Sigmoid colon (tissue), 7 donors: ENCODE data around the gene CNOT9. TPM values are rescaled to one million over a fixed set of nuclear protein-coding genes. Genes with fewer than 3 reads are reported as not detected.

ENCODE experiments used
- DNase-seq: peaks from one replicate; pipeline ENCODE4 v3.0.0-alpha.2; 2019
- H3K27ac ChIP-seq, 4 donors: fragments of 200-600 bp; sonication (generic); one replicate each; pipeline ENCODE4 v1.5.1; 2016 to 2019; ENCODE audit warnings: mild to moderate bottlenecking in 1 of 4
- H3K27me3 ChIP-seq, 3 donors: fragments of 200-600 bp; sonication (generic); one replicate each; pipeline ENCODE4 v1.5.1; 2019; ENCODE audit warnings: mild to moderate bottlenecking in 1 of 3
- H3K36me3 ChIP-seq, 4 donors: fragments of 200-600 bp; sonication (generic); one replicate each; pipeline ENCODE4 v1.5.1; 2016 to 2019
- H3K4me1 ChIP-seq, 4 donors: fragments of 200-600 bp; sonication (generic); one replicate each; pipeline ENCODE4 v1.5.1; 2017 to 2019
- H3K4me3 ChIP-seq, 4 donors: fragments of 200-600 bp; sonication (generic); one replicate each; pipeline ENCODE4 v1.5.1; 2017 to 2019; ENCODE audit warnings: mild to moderate bottlenecking in 2 of 4, moderate library complexity in 1 of 4
- H3K9me3 ChIP-seq, 4 donors: fragments of 200-600 bp in 3 of 4; sonication (generic) in 3 of 4; one replicate each; pipeline versions ENCODE4 v1.5.1 to v1.6.1; 2013 to 2019
- CTCF ChIP-seq, 4 experiments: fragments of 450-650 bp in 3 of 4; fragments of 200-600 bp in 1 of 4; IDR thresholded peaks; one replicate each; pipeline ENCODE4 v1.5.1; 2016 to 2019; ENCODE audit warnings: antibody characterized with exemption in 4 of 4, mild to moderate bottlenecking in 3 of 4, moderate library complexity in 2 of 4
- EP300 ChIP-seq, 4 donors: sonication (generic); formaldehyde crosslinking; IDR thresholded peaks; one replicate each; pipeline ENCODE4 v1.6.1; 2017; ENCODE audit warnings: antibody characterized with exemption in 4 of 4
- POLR2A ChIP-seq, 2 donors: fragments of 450-650 bp; IDR thresholded peaks; one replicate each; pipeline ENCODE4 v1.6.1; 2016; ENCODE audit warnings: antibody characterized with exemption in 2 of 2, mild to moderate bottlenecking in 2 of 2, moderate library complexity in 2 of 2
- POLR2AphosphoS5 ChIP-seq, 4 donors: sonication (generic); formaldehyde crosslinking; IDR thresholded peaks; one replicate each; pipeline ENCODE4 v1.6.1; 2017; ENCODE audit warnings: antibody characterized with exemption in 4 of 4
- WGBS, 2 donors: extraction: QIAGEN DNeasy Blood & Tissue Kit; methylation state at CpG; one replicate each; pipeline ENCODE4 v1.1.7; 2013; 5-methylcytosine and 5-hydroxymethylcytosine counted together
- intact Hi-C: fragments of 100-400 bp; cut with DNase I; formaldehyde crosslinking; loops from one replicate; pipeline ENCODE4 v1.15.1; 2023
- polyA plus RNA-seq, 3 donors: library from polyadenylated mRNA; stranded (reverse); fragments of 200-250 nt; gene quantifications; one replicate each; pipeline ENCODE4 v1.2.3, GENCODE V29; 2013
- total RNA-seq, 4 donors: library from RNA; depleted of rRNA; stranded (reverse); fragments of >200 nt; gene quantifications; one replicate each; pipeline ENCODE4 v1.1.0, GENCODE V29; 2016
- donor health status: healthy with polysubstance abuse.
- donor health status: Bipolar disorder and iron deficiency.
- donor health status: healthy.

Gene CNOT9
- total and polyA plus RNA-seq, 7 donors: 9.6 to 36.2 (median 25.0) TPM

GRCh38 chr2:218576854-218577253 is 8.2 kb downstream of the CNOT9 start:
- no peaks in the 10 kb centered on the region for H3K27me3 ChIP-seq
- no peak for DNase-seq
- TF ChIP-seq CTCF (IDR thresholded peaks at IDR 0.05) (no peak), POLR2A (IDR thresholded peaks at IDR 0.05) (no peak), EP300 (IDR thresholded peaks at IDR 0.05) (no peak), POLR2AphosphoS5 (IDR thresholded peaks at IDR 0.05) (no peak)
- no peaks in the 10 kb centered on the region for H3K9me3 ChIP-seq
- 95 to 99% methylated on average over 4 of the region's 4 CpGs for WGBS, 2 donors
- intact Hi-C loops: no loop called here
- peaks cover 0 to 17% (median 12%) of the 10 kb centered on the region in 4 donors for H3K4me1 ChIP-seq
- H3K27ac ChIP-seq: no peak overlapping the region
- H3K4me3 ChIP-seq: no peak overlapping the region
- H3K36me3 ChIP-seq: peaks cover 0 to 33% (median 9%) of the 10 kb centered on the region in 4 donors

GRCh38 chr2:218577482-218578220 is 9.0 kb downstream of the CNOT9 start:
- no peak for TF ChIP-seq EP300 (IDR thresholded peaks at IDR 0.05)
- TF ChIP-seq POLR2AphosphoS5 (IDR thresholded peaks at IDR 0.05): no peak
- no peak for TF ChIP-seq CTCF (IDR thresholded peaks at IDR 0.05)
- no peak for TF ChIP-seq POLR2A (IDR thresholded peaks at IDR 0.05)
- no peak for DNase-seq
- peaks cover 0 to 34% (median 5%) of the 10 kb centered on the region in 4 donors for H3K36me3 ChIP-seq
- H3K27me3 ChIP-seq: no peaks in the 10 kb centered on the region
- intact Hi-C loops: no loop called here
- no peak overlapping the region for H3K27ac ChIP-seq
- 95 to 96% methylated on average over 3 of the region's 3 CpGs for WGBS, 2 donors
- no peak overlapping the region for H3K4me3 ChIP-seq
- no peaks in the 10 kb centered on the region for H3K9me3 ChIP-seq
- H3K4me1 ChIP-seq: peaks cover 0 to 16% (median 12%) of the 10 kb centered on the region in 4 donors

GRCh38 chr2:218578272-218578877 is 9.7 kb downstream of the CNOT9 start:
- TF ChIP-seq POLR2AphosphoS5 (IDR thresholded peaks at IDR 0.05) (no peak), CTCF (IDR thresholded peaks at IDR 0.05) (no peak), POLR2A (IDR thresholded peaks at IDR 0.05) (no peak), EP300 (IDR thresholded peaks at IDR 0.05) (no peak)
- Histone ChIP-seq H3K27me3 (no peaks in the 10 kb centered on the region), H3K4me1 (peaks cover 0 to 14% (median 10%) of the 10 kb centered on the region in 4 donors), H3K9me3 (no peaks in the 10 kb centered on the region), H3K4me3 (no peak overlapping the region), H3K27ac (no peak overlapping the region), H3K36me3 (peaks cover 0 to 39% (median 5%) of the 10 kb centered on the region in 4 donors)
- intact Hi-C loops: no loop called here
- DNase-seq: no peak
- WGBS, 2 donors: 95 to 98% methylated on average over 3 of the region's 3 CpGs

GRCh38 chr2:218582076-218582475 is 13.4 kb downstream of the CNOT9 start:
- H3K36me3 ChIP-seq: peaks cover 12 to 57% (median 23%) of the 10 kb centered on the region in 4 donors
- WGBS, 2 donors: 88 to 92% methylated on average over 7 of the region's 7 CpGs
- TF ChIP-seq POLR2A (IDR thresholded peaks at IDR 0.05) (no peak), EP300 (IDR thresholded peaks at IDR 0.05) (no peak), CTCF (IDR thresholded peaks at IDR 0.05) (no peak), POLR2AphosphoS5 (IDR thresholded peaks at IDR 0.05) (no peak)

More at GRCh38 chr2:218582076-218582475, 13.4 kb downstream of the CNOT9 start:
- no peak overlapping the region for H3K4me3 ChIP-seq
- intact Hi-C loops: no loop called here
- H3K27ac ChIP-seq: no peak overlapping the region
- DNase-seq: no peak
- H3K9me3 ChIP-seq: no peaks in the 10 kb centered on the region
- H3K4me1 ChIP-seq: peaks cover 0 to 14% (median 10%) of the 10 kb centered on the region in 4 donors
- H3K27me3 ChIP-seq: no peaks in the 10 kb centered on the region
